GM18511 (cell line): Measurements from ENCODE around the gene ERC2.
"Not testable (repeated sequence)": the region's sequence is repeated elsewhere in the genome, so short reads cannot be mapped to it uniquely, and the experiment has no call there.

Experiments
- ATAC-seq: cut with Tn5 transposase; IDR thresholded peaks from one replicate; pipeline ENCODE4 v1.9.1; 2021; ENCODE audit warnings: mild to moderate bottlenecking, moderate library complexity; ENCODE audit not compliant: unreplicated experiment

Gene ERC2

GRCh38 chr3:55519019-55519418, 949.2 kb downstream of the ERC2 start:
- ATAC-seq, result no peak

GRCh38 chr3:55518451-55518850, 949.8 kb downstream of the ERC2 start:
- no peak for ATAC-seq

GRCh38 chr3:55516392-55517030, 951.8 kb downstream of the ERC2 start:
- ATAC-seq, result no peak

GRCh38 chr3:55515550-55516246, 952.6 kb downstream of the ERC2 start:
- no peak for ATAC-seq

GRCh38 chr3:55514962-55515361, 953.3 kb downstream of the ERC2 start:
- ATAC-seq, result no peak

- ATAC-seq, result no peak
Observed at GRCh38 chr3:55512571-55513343, 955.5 kb downstream of the ERC2 start.

- ATAC-seq, result no peak
Observed at GRCh38 chr3:55511895-55512570, 956.2 kb downstream of the ERC2 start.

GRCh38 chr3:55508335-55508734, 959.9 kb downstream of the ERC2 start:
- ATAC-seq, result no peak

GRCh38 chr3:55507808-55508207, 960.5 kb downstream of the ERC2 start:
- ATAC-seq, result no peak

- no peak for ATAC-seq
Observed at GRCh38 chr3:55505776-55506175, 962.5 kb downstream of the ERC2 start.

GRCh38 chr3:55505102-55505501, 963.2 kb downstream of the ERC2 start:
- not testable (repeated sequence) for ATAC-seq

GRCh38 chr3:55501905-55502304, 966.4 kb downstream of the ERC2 start:
- ATAC-seq, result no peak

- no peak for ATAC-seq
Observed at GRCh38 chr3:55500555-55501330, 967.5 kb downstream of the ERC2 start.

GRCh38 chr3:55498520-55498919, 969.7 kb downstream of the ERC2 start:
- no peak for ATAC-seq

GRCh38 chr3:55497250-55497649, 971.0 kb downstream of the ERC2 start:
- ATAC-seq, result no peak

GRCh38 chr3:55494976-55495375, 973.3 kb downstream of the ERC2 start:
- no peak for ATAC-seq

GRCh38 chr3:55492976-55493375, 975.3 kb downstream of the ERC2 start:
- ATAC-seq, result no peak

- ATAC-seq, result no peak
Observed at GRCh38 chr3:55491296-55491816, 976.9 kb downstream of the ERC2 start.

- no peak for ATAC-seq
Observed at GRCh38 chr3:55490276-55490913, 977.9 kb downstream of the ERC2 start.

GRCh38 chr3:55489798-55490132, 978.5 kb downstream of the ERC2 start:
- ATAC-seq, result no peak
